HepG2 (cell line): ENCODE results near the gene LGALS4. TPM values are rescaled to one million over a fixed set of nuclear protein-coding genes. Genes with fewer than 3 reads are reported as not detected.
A peak's percentile ranks its signal among the peaks of the same experiment; 100 is the strongest.

ENCODE experiments used
- CREB1 ChIP-seq, 2 experiments: fragments of 450-650 bp in 1 of 2; IDR thresholded peaks; 2 replicates each; pipeline ENCODE4 v1.6.1; 2016 to 2017; ENCODE audit warnings: control low read depth in 1 of 2, mild to moderate bottlenecking in 1 of 2, missing compliant biosample characterization in 1 of 2, missing genetic modification characterization in 1 of 2
- FOSL2 ChIP-seq: sonication (generic); formaldehyde crosslinking; IDR thresholded peaks from 2 replicates; pipeline ENCODE4 v1.4.0; 2020; ENCODE audit warnings: missing genetic modification reagents
- FOXP1 ChIP-seq, 2 experiments: fragments of 450-650 bp in 1 of 2; IDR thresholded peaks; 2 replicates each; pipeline ENCODE4 v1.6.1; 2017 to 2018; ENCODE audit warnings: antibody characterized with exemption in 1 of 2
- HDAC1 ChIP-seq: sonication (generic); formaldehyde crosslinking; IDR thresholded peaks from 2 replicates; pipeline ENCODE4 v1.5.1; 2020; ENCODE audit warnings: mild to moderate bottlenecking, missing genetic modification reagents
- PRPF4 ChIP-seq: fragments of 200-400 bp; formaldehyde crosslinking; IDR thresholded peaks from 2 replicates; pipeline ENCODE4 v1.6.1; 2016; ENCODE audit warnings: low read length, low read depth; ENCODE audit not compliant: poor library complexity, severe bottlenecking
- RORA ChIP-seq: sonication (generic); formaldehyde crosslinking; IDR thresholded peaks from 2 replicates; pipeline ENCODE4 v1.5.0; 2020; ENCODE audit warnings: mild to moderate bottlenecking, missing genetic modification reagents, moderate library complexity
- SIX1 ChIP-seq: sonication (generic); formaldehyde crosslinking; IDR thresholded peaks from 2 replicates; pipeline ENCODE4 v1.4.0; 2020; ENCODE audit warnings: missing genetic modification reagents, borderline replicate concordance
- TMF1 ChIP-seq: sonication (generic); formaldehyde crosslinking; IDR thresholded peaks from 2 replicates; pipeline ENCODE4 v1.8.1; 2022; ENCODE audit warnings: low read depth, missing genetic modification reagents
- YEATS2 ChIP-seq: sonication (generic); formaldehyde crosslinking; IDR thresholded peaks from 2 replicates; pipeline ENCODE4 v1.4.0; 2020; ENCODE audit warnings: missing genetic modification reagents, borderline replicate concordance
- ZFP41 ChIP-seq: sonication (generic); formaldehyde crosslinking; IDR thresholded peaks from 2 replicates; pipeline ENCODE4 v1.4.0; 2020; ENCODE audit warnings: mild to moderate bottlenecking, missing genetic modification reagents, borderline replicate concordance
- ZNF235 ChIP-seq: sonication (generic); formaldehyde crosslinking; IDR thresholded peaks from 2 replicates; pipeline ENCODE4 v1.8.1; 2023; ENCODE audit warnings: mild to moderate bottlenecking, missing genetic modification reagents, borderline replicate concordance
- ZNF607 ChIP-seq: sonication (generic); formaldehyde crosslinking; IDR thresholded peaks from 2 replicates; pipeline ENCODE4 v1.5.1; 2020; ENCODE audit warnings: missing genetic modification reagents, mild to moderate bottlenecking, borderline replicate concordance
- ZNF615 ChIP-seq: sonication (generic); formaldehyde crosslinking; IDR thresholded peaks from 2 replicates; pipeline ENCODE4 v1.5.0; 2020; ENCODE audit warnings: mild to moderate bottlenecking, missing genetic modification reagents, borderline replicate concordance
- ZNF850 ChIP-seq: sonication (generic); formaldehyde crosslinking; conservative IDR thresholded peaks from 2 replicates; pipeline ENCODE4 v1.9.0; 2021; ENCODE audit warnings: mild to moderate bottlenecking, missing genetic modification reagents
- polyA plus RNA-seq, 8 experiments: library from polyadenylated mRNA; depleted of rRNA in 3 of 8; stranded (reverse) in 7 of 8; unstranded in 1 of 8; fragments of >200 nt; fragmentation: Illumina TruSeq in 4 of 8; extraction: Trizol in 4 of 8; gene quantifications; 2 replicates each; pipeline versions ENCODE4 v1.2.1 to v1.2.3, GENCODE V29; 2011 to 2016; ENCODE audit warnings: low read depth in 4 of 8, missing spikeins in 1 of 8, mixed read lengths in 1 of 8; ENCODE audit not compliant: insufficient read depth in 1 of 8
- total RNA-seq, 5 experiments: library from RNA; depleted of rRNA; stranded (reverse); fragments of >200 nt; fragmentation: Illumina TruSeq; extraction: Trizol; gene quantifications; 2 replicates each; pipeline ENCODE4 v1.2.3, GENCODE V29; 2016; ENCODE audit warnings: low read depth in 1 of 5
- TF ChIP-seq, protein P1 (sequence below): IDR thresholded peaks from 2 replicates; pipeline ENCODE4 v1.6.1; 2018; ENCODE audit warnings: missing genetic modification reagents, mild to moderate bottlenecking, missing compliant biosample characterization
- TF ChIP-seq, protein P2 (sequence below): sonication (generic); formaldehyde crosslinking; IDR thresholded peaks from 2 replicates; pipeline ENCODE4 v1.5.1; 2020; ENCODE audit warnings: mild to moderate bottlenecking, missing genetic modification reagents, moderate library complexity
- TF ChIP-seq, protein P3 (sequence below): sonication (generic); formaldehyde crosslinking; IDR thresholded peaks from 2 replicates; pipeline ENCODE4 v1.5.1; 2020; ENCODE audit warnings: missing genetic modification reagents, mild to moderate bottlenecking, borderline replicate concordance
- TF ChIP-seq, protein P4 (sequence below): sonication (generic); formaldehyde crosslinking; IDR thresholded peaks from 2 replicates; pipeline ENCODE4 v1.4.0; 2020; ENCODE audit warnings: mild to moderate bottlenecking, missing genetic modification reagents

LGALS4 gene
- total and polyA plus RNA-seq, 2 of the 13 experiments (the other 11 are each of a cell fraction or from before 2014, with no cell fraction given) = 0.24 to 0.71 TPM

DNA sequence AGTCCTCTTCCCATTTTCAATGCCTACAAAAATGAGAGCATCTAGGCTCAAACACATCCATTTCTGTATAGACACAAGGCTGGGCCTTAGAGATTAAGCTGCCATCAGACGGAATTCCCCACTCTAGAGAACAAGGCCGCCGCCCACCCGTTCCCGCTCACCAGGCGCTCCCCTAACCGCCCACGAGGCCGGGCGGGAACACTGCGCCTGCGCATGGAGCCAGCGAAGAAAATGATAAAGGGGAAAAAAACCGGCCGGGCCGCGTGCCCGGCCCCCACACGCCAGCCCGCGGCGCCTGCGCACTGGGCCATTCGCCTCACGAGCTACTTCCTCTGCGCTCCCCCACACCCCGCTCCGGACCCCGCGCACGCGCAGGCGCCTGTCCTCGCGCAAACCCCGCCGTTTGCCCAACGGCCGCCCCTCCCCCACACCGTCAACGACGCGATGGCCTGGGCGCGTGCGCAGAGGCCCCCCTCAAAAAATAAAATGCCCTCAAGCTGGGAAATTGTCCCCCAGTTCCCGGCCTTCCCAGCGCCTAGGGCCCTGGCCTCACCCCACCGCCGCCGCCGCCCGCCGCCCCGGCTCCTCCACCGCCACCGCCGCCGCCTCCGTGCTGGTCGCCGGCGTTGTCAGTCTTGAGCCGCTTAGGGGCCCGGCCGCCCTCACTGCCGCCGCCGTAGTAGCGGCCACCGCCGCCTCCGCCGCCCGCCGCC is 36.6 kb upstream of the LGALS4 start (continued):
- TF ChIP-seq CREB1 (IDR thresholded peaks at IDR 0.05) = peak; percentile 9; the same call in 1 of the 2 replicates
- TF ChIP-seq CREB1 (CRISPR knock-in tag; IDR thresholded peaks at IDR 0.05) = no peak
- no peak for TF ChIP-seq ZNF235
- TF ChIP-seq ZNF607 (CRISPR knock-in tag) = peak; percentile 58; the same call in 1 of the 2 replicates
- TF ChIP-seq SIX1 (CRISPR knock-in tag) = no peak
- TF ChIP-seq, protein P1, sequence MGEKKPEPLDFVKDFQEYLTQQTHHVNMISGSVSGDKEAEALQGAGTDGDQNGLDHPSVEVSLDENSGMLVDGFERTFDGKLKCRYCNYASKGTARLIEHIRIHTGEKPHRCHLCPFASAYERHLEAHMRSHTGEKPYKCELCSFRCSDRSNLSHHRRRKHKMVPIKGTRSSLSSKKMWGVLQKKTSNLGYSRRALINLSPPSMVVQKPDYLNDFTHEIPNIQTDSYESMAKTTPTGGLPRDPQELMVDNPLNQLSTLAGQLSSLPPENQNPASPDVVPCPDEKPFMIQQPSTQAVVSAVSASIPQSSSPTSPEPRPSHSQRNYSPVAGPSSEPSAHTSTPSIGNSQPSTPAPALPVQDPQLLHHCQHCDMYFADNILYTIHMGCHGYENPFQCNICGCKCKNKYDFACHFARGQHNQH = peak; percentile 49; the same call in 1 of the 2 replicates
- TF ChIP-seq ZNF615 (CRISPR knock-in tag) = no peak
- TF ChIP-seq, protein P2, sequence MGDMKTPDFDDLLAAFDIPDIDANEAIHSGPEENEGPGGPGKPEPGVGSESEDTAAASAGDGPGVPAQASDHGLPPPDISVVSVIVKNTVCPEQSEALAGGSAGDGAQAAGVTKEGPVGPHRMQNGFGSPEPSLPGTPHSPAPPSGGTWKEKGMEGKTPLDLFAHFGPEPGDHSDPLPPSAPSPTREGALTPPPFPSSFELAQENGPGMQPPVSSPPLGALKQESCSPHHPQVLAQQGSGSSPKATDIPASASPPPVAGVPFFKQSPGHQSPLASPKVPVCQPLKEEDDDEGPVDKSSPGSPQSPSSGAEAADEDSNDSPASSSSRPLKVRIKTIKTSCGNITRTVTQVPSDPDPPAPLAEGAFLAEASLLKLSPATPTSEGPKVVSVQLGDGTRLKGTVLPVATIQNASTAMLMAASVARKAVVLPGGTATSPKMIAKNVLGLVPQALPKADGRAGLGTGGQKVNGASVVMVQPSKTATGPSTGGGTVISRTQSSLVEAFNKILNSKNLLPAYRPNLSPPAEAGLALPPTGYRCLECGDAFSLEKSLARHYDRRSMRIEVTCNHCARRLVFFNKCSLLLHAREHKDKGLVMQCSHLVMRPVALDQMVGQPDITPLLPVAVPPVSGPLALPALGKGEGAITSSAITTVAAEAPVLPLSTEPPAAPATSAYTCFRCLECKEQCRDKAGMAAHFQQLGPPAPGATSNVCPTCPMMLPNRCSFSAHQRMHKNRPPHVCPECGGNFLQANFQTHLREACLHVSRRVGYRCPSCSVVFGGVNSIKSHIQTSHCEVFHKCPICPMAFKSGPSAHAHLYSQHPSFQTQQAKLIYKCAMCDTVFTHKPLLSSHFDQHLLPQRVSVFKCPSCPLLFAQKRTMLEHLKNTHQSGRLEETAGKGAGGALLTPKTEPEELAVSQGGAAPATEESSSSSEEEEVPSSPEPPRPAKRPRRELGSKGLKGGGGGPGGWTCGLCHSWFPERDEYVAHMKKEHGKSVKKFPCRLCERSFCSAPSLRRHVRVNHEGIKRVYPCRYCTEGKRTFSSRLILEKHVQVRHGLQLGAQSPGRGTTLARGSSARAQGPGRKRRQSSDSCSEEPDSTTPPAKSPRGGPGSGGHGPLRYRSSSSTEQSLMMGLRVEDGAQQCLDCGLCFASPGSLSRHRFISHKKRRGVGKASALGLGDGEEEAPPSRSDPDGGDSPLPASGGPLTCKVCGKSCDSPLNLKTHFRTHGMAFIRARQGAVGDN (CRISPR knock-in tag) = peak; percentile 97
- TF ChIP-seq FOSL2 (CRISPR knock-in tag) = no peak
- TF ChIP-seq ZNF850 (CRISPR knock-in tag) = 0 out of 2 replicates have a peak, but pooled peaks have one; percentile 66
- TF ChIP-seq, protein P3, sequence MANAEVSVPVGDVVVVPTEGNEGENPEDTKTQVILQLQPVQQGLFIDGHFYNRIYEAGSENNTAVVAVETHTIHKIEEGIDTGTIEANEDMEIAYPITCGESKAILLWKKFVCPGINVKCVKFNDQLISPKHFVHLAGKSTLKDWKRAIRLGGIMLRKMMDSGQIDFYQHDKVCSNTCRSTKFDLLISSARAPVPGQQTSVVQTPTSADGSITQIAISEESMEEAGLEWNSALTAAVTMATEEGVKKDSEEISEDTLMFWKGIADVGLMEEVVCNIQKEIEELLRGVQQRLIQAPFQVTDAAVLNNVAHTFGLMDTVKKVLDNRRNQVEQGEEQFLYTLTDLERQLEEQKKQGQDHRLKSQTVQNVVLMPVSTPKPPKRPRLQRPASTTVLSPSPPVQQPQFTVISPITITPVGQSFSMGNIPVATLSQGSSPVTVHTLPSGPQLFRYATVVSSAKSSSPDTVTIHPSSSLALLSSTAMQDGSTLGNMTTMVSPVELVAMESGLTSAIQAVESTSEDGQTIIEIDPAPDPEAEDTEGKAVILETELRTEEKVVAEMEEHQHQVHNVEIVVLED (CRISPR knock-in tag) = no peak; the same call in 1 of the 2 replicates
- no peak for TF ChIP-seq FOXP1 (IDR thresholded peaks at IDR 0.05)
- TF ChIP-seq FOXP1 (CRISPR knock-in tag; IDR thresholded peaks at IDR 0.05) = no peak
- TF ChIP-seq YEATS2 (CRISPR knock-in tag) = no peak
- TF ChIP-seq TMF1 = no peak
- TF ChIP-seq PRPF4 = no peak
- no peak for TF ChIP-seq ZFP41 (CRISPR knock-in tag)
- TF ChIP-seq HDAC1 (CRISPR knock-in tag) = peak; percentile 79
- TF ChIP-seq RORA (CRISPR knock-in tag) = no peak
- TF ChIP-seq, protein P4, sequence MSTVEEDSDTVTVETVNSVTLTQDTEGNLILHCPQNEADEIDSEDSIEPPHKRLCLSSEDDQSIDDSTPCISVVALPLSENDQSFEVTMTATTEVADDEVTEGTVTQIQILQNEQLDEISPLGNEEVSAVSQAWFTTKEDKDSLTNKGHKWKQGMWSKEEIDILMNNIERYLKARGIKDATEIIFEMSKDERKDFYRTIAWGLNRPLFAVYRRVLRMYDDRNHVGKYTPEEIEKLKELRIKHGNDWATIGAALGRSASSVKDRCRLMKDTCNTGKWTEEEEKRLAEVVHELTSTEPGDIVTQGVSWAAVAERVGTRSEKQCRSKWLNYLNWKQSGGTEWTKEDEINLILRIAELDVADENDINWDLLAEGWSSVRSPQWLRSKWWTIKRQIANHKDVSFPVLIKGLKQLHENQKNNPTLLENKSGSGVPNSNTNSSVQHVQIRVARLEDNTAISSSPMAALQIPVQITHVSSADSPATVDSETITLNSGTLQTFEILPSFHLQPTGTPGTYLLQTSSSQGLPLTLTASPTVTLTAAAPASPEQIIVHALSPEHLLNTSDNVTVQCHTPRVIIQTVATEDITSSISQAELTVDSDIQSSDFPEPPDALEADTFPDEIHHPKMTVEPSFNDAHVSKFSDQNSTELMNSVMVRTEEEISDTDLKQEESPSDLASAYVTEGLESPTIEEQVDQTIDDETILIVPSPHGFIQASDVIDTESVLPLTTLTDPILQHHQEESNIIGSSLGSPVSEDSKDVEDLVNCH = no peak
